Measurements from ENCODE around the gene RECQL5.
A peak's percentile ranks its signal among the peaks of the same experiment; 100 is the strongest.

RECQL5 gene

DNA sequence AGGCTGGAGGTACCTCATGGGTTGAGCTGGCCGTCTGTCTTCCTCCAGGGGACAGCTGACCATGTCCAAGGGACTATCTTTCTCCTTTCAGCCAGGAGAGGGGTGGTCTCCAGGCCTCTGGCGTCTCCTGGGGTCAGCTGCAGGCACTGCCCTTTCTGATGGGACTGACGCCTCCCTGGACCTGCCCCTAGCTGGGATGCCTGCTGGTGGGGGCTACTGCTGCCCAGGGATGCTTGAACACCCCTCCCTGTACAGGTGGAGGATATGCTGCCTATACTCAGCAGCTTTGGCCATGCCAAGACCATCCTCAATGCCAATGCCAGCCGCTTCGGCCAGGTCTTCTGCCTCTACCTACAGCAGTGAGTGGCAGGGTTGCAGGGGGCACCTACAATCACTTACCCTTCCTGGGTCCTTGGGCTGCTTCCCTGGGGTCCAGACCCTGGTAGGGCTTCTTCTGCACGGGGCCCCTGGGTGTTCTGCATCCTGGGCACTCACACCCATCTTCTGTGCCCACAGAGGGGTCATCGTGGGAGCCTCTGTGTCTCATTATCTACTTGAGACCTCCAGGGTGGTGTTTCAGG lies 75.1 kb downstream of the RECQL5 start:
- Histone ChIP-seq H3K9me3 (ENCODE audit: insufficient read depth, low read length) (no peaks in the 10 kb centered on the region), H4K20me1 (ENCODE audit: insufficient read depth, low read length) (no peaks in the 10 kb centered on the region)

DNA sequence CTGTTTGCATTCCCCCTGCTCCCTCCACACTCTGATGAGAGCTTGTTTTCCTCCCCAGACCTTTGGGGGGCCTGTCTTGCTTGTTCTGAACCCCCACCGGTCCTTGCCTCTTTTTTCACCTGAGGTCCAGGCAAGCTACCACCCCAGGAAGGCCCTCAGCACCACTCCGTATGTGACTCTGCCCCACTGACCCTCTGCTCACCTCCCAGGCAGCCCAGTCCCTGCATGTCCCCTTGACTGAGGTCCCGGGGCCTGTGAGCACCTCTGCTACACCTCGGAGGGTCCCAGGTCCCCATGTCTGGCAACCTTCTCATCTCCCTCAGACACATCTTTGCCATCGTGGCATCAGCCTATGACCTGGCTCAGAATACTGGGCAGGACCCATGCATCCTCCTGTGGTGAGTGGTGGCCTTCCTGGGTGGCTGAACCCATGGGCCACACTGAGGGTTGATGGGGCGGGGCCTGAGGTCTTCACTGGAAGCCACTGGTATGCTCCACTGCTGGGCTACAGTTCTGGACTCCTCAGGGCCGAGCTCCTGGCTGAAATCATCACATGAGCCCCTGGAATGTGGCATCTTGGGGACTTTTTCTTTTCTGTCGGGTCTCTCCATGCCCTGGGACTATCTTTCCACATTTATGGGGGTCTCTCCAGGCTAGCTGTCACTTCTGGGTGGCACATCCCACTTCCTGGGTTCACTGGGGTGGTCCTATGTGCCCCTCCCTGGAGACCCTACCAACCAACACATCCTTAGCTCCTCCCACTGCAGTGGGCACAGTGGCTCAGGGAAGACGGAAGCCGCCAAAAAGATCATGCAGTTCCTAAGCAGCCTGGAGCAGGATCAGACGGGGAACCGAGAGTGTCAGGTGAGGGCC lies 75.9 kb downstream of the RECQL5 start:
- Histone ChIP-seq H4K20me1 (ENCODE audit: insufficient read depth, low read length) (no peaks in the 10 kb centered on the region), H3K27me3 (ENCODE audit: low read depth, low read length) (peaks cover 13% of the 10 kb centered on the region), H3K36me3 (replicated peaks; ENCODE audit: low read depth, low read length) (no peaks in the 10 kb centered on the region), H3K4me2 (ENCODE audit: low read length) (no peak overlapping the region), H2AFZ (ENCODE audit: low read depth, low read length) (no peak overlapping the region), H3K27ac (ENCODE audit: low read length) (no peak overlapping the region), H3K4me3 (ENCODE audit: low read length) (no peak overlapping the region), H3K4me1 (ENCODE audit: low read length) (peaks cover 3% of the 10 kb centered on the region; the same call in 1 of the 2 replicates), H3K79me2 (ENCODE audit: low read length) (no peaks in the 10 kb centered on the region), H3K9me3 (ENCODE audit: insufficient read depth, low read length) (no peaks in the 10 kb centered on the region), H3K9ac (ENCODE audit: low read length) (no peak overlapping the region)
- TF ChIP-seq, protein P1, sequence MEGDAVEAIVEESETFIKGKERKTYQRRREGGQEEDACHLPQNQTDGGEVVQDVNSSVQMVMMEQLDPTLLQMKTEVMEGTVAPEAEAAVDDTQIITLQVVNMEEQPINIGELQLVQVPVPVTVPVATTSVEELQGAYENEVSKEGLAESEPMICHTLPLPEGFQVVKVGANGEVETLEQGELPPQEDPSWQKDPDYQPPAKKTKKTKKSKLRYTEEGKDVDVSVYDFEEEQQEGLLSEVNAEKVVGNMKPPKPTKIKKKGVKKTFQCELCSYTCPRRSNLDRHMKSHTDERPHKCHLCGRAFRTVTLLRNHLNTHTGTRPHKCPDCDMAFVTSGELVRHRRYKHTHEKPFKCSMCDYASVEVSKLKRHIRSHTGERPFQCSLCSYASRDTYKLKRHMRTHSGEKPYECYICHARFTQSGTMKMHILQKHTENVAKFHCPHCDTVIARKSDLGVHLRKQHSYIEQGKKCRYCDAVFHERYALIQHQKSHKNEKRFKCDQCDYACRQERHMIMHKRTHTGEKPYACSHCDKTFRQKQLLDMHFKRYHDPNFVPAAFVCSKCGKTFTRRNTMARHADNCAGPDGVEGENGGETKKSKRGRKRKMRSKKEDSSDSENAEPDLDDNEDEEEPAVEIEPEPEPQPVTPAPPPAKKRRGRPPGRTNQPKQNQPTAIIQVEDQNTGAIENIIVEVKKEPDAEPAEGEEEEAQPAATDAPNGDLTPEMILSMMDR (IDR thresholded peaks at IDR 0.05; ENCODE audit: low read depth, low read length) = no peak
- TF ChIP-seq EZH2phosphoT487 (IDR thresholded peaks at IDR 0.05; ENCODE audit: low read depth) = no peak

More for the DNA sequence above, 75.1 kb downstream of the RECQL5 start:
- Histone ChIP-seq H3K9ac (ENCODE audit: low read length) (no peak overlapping the region), H3K79me2 (ENCODE audit: low read length) (no peaks in the 10 kb centered on the region), H3K4me3 (ENCODE audit: low read length) (no peak overlapping the region), H3K4me2 (ENCODE audit: low read length) (no peak overlapping the region), H3K4me1 (ENCODE audit: low read length) (peaks cover 3% of the 10 kb centered on the region; the same call in 1 of the 2 replicates), H3K36me3 (replicated peaks; ENCODE audit: low read depth, low read length) (no peaks in the 10 kb centered on the region), H3K27ac (ENCODE audit: low read length) (no peak overlapping the region), H3K27me3 (ENCODE audit: low read depth, low read length) (peaks cover 13% of the 10 kb centered on the region), H2AFZ (ENCODE audit: low read depth, low read length) (no peak overlapping the region)
- TF ChIP-seq EZH2phosphoT487 (IDR thresholded peaks at IDR 0.05; ENCODE audit: low read depth) = no peak
- TF ChIP-seq, protein P1 (IDR thresholded peaks at IDR 0.05; ENCODE audit: low read depth, low read length) = no peak

DNA sequence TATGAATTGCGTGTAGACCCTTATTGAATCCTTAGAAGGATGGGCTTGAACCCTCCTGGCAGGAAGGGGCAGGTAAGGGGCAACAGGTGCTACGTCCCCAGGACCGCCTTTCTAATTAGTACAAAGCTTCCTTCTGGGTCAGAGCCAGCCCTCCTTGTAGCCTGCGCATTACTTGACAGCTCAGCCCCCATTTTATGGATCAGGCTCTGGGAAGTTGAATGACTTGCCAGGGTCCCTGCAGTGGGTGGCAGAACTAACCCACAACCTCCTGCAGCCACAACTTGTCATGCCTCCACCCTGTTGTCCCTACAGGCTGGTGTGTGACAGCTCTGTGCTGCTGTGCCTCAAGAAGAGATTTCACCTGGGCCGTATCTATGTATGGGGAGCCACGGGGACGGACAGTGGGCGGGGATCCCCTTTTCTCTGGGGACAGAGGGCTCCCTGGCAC lies 76.6 kb downstream of the RECQL5 start:
- no peak overlapping the region for H2AFZ ChIP-seq (ENCODE audit: low read depth, low read length)
- H3K36me3 ChIP-seq (replicated peaks; ENCODE audit: low read depth, low read length) = no peaks in the 10 kb centered on the region
- H4K20me1 ChIP-seq (ENCODE audit: insufficient read depth, low read length) = no peaks in the 10 kb centered on the region
- H3K4me3 ChIP-seq (ENCODE audit: low read length) = peak overlapping the region; percentile 82; the same call in 1 of the 2 replicates
- H3K27ac ChIP-seq (ENCODE audit: low read length) = no peak overlapping the region
- H3K79me2 ChIP-seq (ENCODE audit: low read length) = no peaks in the 10 kb centered on the region
- TF ChIP-seq, protein P1 (IDR thresholded peaks at IDR 0.05; ENCODE audit: low read depth, low read length) = no peak
- TF ChIP-seq EZH2phosphoT487 (IDR thresholded peaks at IDR 0.05; ENCODE audit: low read depth) = no peak
- H3K4me2 ChIP-seq (ENCODE audit: low read length) = peak overlapping the region; percentile 92; the same call in 1 of the 2 replicates
- H3K9me3 ChIP-seq (ENCODE audit: insufficient read depth, low read length) = no peaks in the 10 kb centered on the region
- H3K9ac ChIP-seq (ENCODE audit: low read length) = no peak overlapping the region
- H3K27me3 ChIP-seq (ENCODE audit: low read depth, low read length) = peaks cover 13% of the 10 kb centered on the region
- H3K4me1 ChIP-seq (ENCODE audit: low read length) = peaks cover 3% of the 10 kb centered on the region; the same call in 1 of the 2 replicates

DNA sequence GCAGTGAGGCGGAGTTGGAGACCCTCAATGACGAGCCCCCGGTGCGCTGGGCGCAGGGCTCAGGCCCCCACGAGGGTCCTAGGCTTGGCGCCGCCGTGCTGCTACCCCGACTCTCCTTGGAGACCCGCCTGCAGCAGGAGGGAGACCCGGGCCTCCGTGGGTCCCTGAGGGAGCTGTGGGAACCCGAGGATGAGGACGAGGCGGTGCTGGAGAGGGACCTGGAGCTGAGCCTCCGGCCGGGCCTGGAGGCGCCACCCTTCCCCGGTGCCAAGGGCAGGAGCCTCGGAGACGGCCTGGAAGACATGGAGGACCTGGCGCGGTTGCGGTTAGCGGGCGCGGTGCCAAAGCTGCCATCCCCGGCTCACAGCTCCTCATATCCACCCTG lies 77.0 kb downstream of the RECQL5 start:
- no peaks in the 10 kb centered on the region for H4K20me1 ChIP-seq (ENCODE audit: insufficient read depth, low read length)
- H2AFZ ChIP-seq (ENCODE audit: low read depth, low read length) = no peak overlapping the region; the same call in 1 of the 2 replicates
- no peaks in the 10 kb centered on the region for H3K36me3 ChIP-seq (replicated peaks; ENCODE audit: low read depth, low read length)
- no peaks in the 10 kb centered on the region for H3K79me2 ChIP-seq (ENCODE audit: low read length)
- peak overlapping the region; percentile 73; the same call in 1 of the 2 replicates for H3K9ac ChIP-seq (ENCODE audit: low read length)
- H3K27ac ChIP-seq (ENCODE audit: low read length) = no peak overlapping the region
- H3K9me3 ChIP-seq (ENCODE audit: insufficient read depth, low read length) = no peaks in the 10 kb centered on the region
- peak overlapping the region; percentile 92 for H3K4me2 ChIP-seq (ENCODE audit: low read length)
- peaks cover 13% of the 10 kb centered on the region for H3K27me3 ChIP-seq (ENCODE audit: low read depth, low read length)
- peaks cover 3% of the 10 kb centered on the region; the same call in 1 of the 2 replicates for H3K4me1 ChIP-seq (ENCODE audit: low read length)
- peak overlapping the region; percentile 82 for H3K4me3 ChIP-seq (ENCODE audit: low read length)
- TF ChIP-seq, protein P1 (IDR thresholded peaks at IDR 0.05; ENCODE audit: low read depth, low read length) = no peak
- TF ChIP-seq EZH2phosphoT487 (IDR thresholded peaks at IDR 0.05; ENCODE audit: low read depth) = no peak
